ENCODE data around the gene RARG. TPM values are rescaled to one million over a fixed set of nuclear protein-coding genes. Genes with fewer than 3 reads are reported as not detected.

The RARG gene
- total RNA-seq, 1 donor from 2014 or later = 5.2 TPM

GRCh38 chr12:53214221-53214620, 17.8 kb downstream of the RARG start:
- H3K4me1 Mint-ChIP-seq (ENCODE audit: low read depth) = peaks cover 17% of the 10 kb centered on the region
- peaks cover 23% of the 10 kb centered on the region for H3K27me3 Mint-ChIP-seq
- H3K4me3 Mint-ChIP-seq (ENCODE audit: low read depth) = no peak overlapping the region
- TF ChIP-seq CTCF (IDR thresholded peaks at IDR 0.05; ENCODE audit: unreplicated experiment) = no peak
- no peak for DNase-seq (ENCODE audit: low spot score, unreplicated experiment)
- H3K27ac Mint-ChIP-seq = peak overlapping the region; percentile 16
- no peaks in the 10 kb centered on the region for H3K9me3 Mint-ChIP-seq (ENCODE audit: low read depth)
- no peaks in the 10 kb centered on the region for H3K36me3 Mint-ChIP-seq (ENCODE audit: insufficient read depth)

GRCh38 chr12:53213348-53213747, 18.7 kb downstream of the RARG start:
- no peak overlapping the region for H3K4me3 Mint-ChIP-seq (ENCODE audit: low read depth)
- no peaks in the 10 kb centered on the region for H3K9me3 Mint-ChIP-seq (ENCODE audit: low read depth)
- no peaks in the 10 kb centered on the region for H3K36me3 Mint-ChIP-seq (ENCODE audit: insufficient read depth)
- H3K4me1 Mint-ChIP-seq (ENCODE audit: low read depth) = peaks cover 16% of the 10 kb centered on the region
- peak overlapping the region; percentile 31 for H3K27ac Mint-ChIP-seq
- peak; percentile 98 for TF ChIP-seq CTCF (IDR thresholded peaks at IDR 0.05; ENCODE audit: unreplicated experiment)
- peaks cover 17% of the 10 kb centered on the region for H3K27me3 Mint-ChIP-seq
- DNase-seq (ENCODE audit: low spot score, unreplicated experiment) = peak; percentile 82

GRCh38 chr12:53212931-53213330, 19.1 kb downstream of the RARG start:
- H3K27ac Mint-ChIP-seq = no peak overlapping the region
- TF ChIP-seq CTCF (IDR thresholded peaks at IDR 0.05; ENCODE audit: unreplicated experiment) = no peak
- no peak for DNase-seq (ENCODE audit: low spot score, unreplicated experiment)
- no peak overlapping the region for H3K4me3 Mint-ChIP-seq (ENCODE audit: low read depth)
- H3K9me3 Mint-ChIP-seq (ENCODE audit: low read depth) = no peaks in the 10 kb centered on the region
- peaks cover 12% of the 10 kb centered on the region for H3K27me3 Mint-ChIP-seq
- H3K4me1 Mint-ChIP-seq (ENCODE audit: low read depth) = peaks cover 15% of the 10 kb centered on the region
- H3K36me3 Mint-ChIP-seq (ENCODE audit: insufficient read depth) = no peaks in the 10 kb centered on the region

- Mint-ChIP-seq H3K27ac (no peak overlapping the region), H3K27me3 (peaks cover 7% of the 10 kb centered on the region), H3K9me3 (ENCODE audit: low read depth) (no peaks in the 10 kb centered on the region), H3K4me3 (ENCODE audit: low read depth) (no peak overlapping the region), H3K36me3 (ENCODE audit: insufficient read depth) (no peaks in the 10 kb centered on the region), H3K4me1 (ENCODE audit: low read depth) (peaks cover 11% of the 10 kb centered on the region)
- peak; percentile 53 for TF ChIP-seq CTCF (IDR thresholded peaks at IDR 0.05; ENCODE audit: unreplicated experiment)
- no peak for DNase-seq (ENCODE audit: low spot score, unreplicated experiment)
Measured at GRCh38 chr12:53211476-53212381, 20.3 kb downstream of the RARG start.

- Mint-ChIP-seq H3K27ac (no peak overlapping the region), H3K4me1 (ENCODE audit: low read depth) (peaks cover 2% of the 10 kb centered on the region), H3K4me3 (ENCODE audit: low read depth) (no peak overlapping the region), H3K9me3 (ENCODE audit: low read depth) (no peaks in the 10 kb centered on the region), H3K36me3 (ENCODE audit: insufficient read depth) (no peaks in the 10 kb centered on the region), H3K27me3 (peaks cover 13% of the 10 kb centered on the region)
- no peak for TF ChIP-seq CTCF (IDR thresholded peaks at IDR 0.05; ENCODE audit: unreplicated experiment)
- DNase-seq (ENCODE audit: low spot score, unreplicated experiment) = no peak
Measured at GRCh38 chr12:53210843-53211242, 21.2 kb downstream of the RARG start.

Data from progenitor cell of endocrine pancreas (in vitro differentiated cells).